ENCODE measurements around the gene HBG2.

- TF ChIP-seq CTCF (IDR thresholded peaks at IDR 0.05 in 4 of 5, conservative IDR thresholded peaks at IDR 0.05 in 1 of 5) (no peak), POLR2A (IDR thresholded peaks at IDR 0.05) (no peak)
Observed at GRCh38 chr11:5281596-5281995, 27.0 kb upstream of the HBG2 start.
